HG02642 (cell line): ENCODE data around the gene RASGRP3.
"Not testable (repeated sequence)": the region's sequence is repeated elsewhere in the genome, so short reads cannot be mapped to it uniquely, and the experiment has no call there.

Experiments used
- ATAC-seq: cut with Tn5 transposase; IDR thresholded peaks from one replicate; pipeline ENCODE4 v1.9.1; 2021; ENCODE audit warnings: mild to moderate bottlenecking; ENCODE audit not compliant: unreplicated experiment, poor library complexity

The RASGRP3 gene

GRCh38 chr2:33476131-33476792, at the start of gene RASGRP3:
Gene RASGRP3, plus strand, starts transcription at chr2:33476649. Its CDS starts 38,488 bp downstream, at chr2:33515137.
- ATAC-seq, result peak; percentile 63

- no peak for ATAC-seq
Observed at GRCh38 chr2:33426666-33427231, 49.7 kb upstream of the RASGRP3 start.

GRCh38 chr2:33430077-33430476, 46.4 kb upstream of the RASGRP3 start:
- no peak for ATAC-seq

GRCh38 chr2:33430856-33431255, 45.6 kb upstream of the RASGRP3 start:
- ATAC-seq, result no peak

- ATAC-seq, result no peak
Observed at GRCh38 chr2:33432871-33433270, 43.6 kb upstream of the RASGRP3 start.

- no peak for ATAC-seq
Observed at GRCh38 chr2:33433279-33434235, 42.9 kb upstream of the RASGRP3 start.

- no peak for ATAC-seq
Observed at GRCh38 chr2:33435518-33435917, 40.9 kb upstream of the RASGRP3 start.

- ATAC-seq, result no peak
Observed at GRCh38 chr2:33436083-33436482, 40.4 kb upstream of the RASGRP3 start.

GRCh38 chr2:33437297-33437696, 39.2 kb upstream of the RASGRP3 start:
- ATAC-seq, result no peak

GRCh38 chr2:33437815-33438214, 38.6 kb upstream of the RASGRP3 start:
- no peak for ATAC-seq

GRCh38 chr2:33441235-33441810, 35.1 kb upstream of the RASGRP3 start:
- peak; percentile 83 for ATAC-seq

- not testable (repeated sequence) for ATAC-seq
Observed at GRCh38 chr2:33442052-33442451, 34.4 kb upstream of the RASGRP3 start.

- ATAC-seq, result no peak
Observed at GRCh38 chr2:33442528-33443079, 33.8 kb upstream of the RASGRP3 start.

GRCh38 chr2:33443274-33443829, 33.1 kb upstream of the RASGRP3 start:
- no peak for ATAC-seq

GRCh38 chr2:33444967-33445366, 31.5 kb upstream of the RASGRP3 start:
- ATAC-seq, result no peak

GRCh38 chr2:33448220-33448899, 28.1 kb upstream of the RASGRP3 start:
- ATAC-seq, result no peak

- ATAC-seq, result no peak
Observed at GRCh38 chr2:33451214-33451613, 25.2 kb upstream of the RASGRP3 start.

GRCh38 chr2:33451825-33452224, 24.6 kb upstream of the RASGRP3 start:
- ATAC-seq, result no peak

GRCh38 chr2:33452545-33452944, 23.9 kb upstream of the RASGRP3 start:
- ATAC-seq, result no peak
